LNCaP clone FGC (cell line): ENCODE results near the gene CHST13.
"Not testable (repeated sequence)": the region's sequence is repeated elsewhere in the genome, so short reads cannot be mapped to it uniquely, and the experiment has no call there.

Experiments
- DNase-seq: peaks from one replicate; pipeline ENCODE4 v3.0.0-alpha.2; 2011; ENCODE audit warnings: low read depth
- H3K4me3 ChIP-seq: 2 replicates; pipeline ENCODE4 v1.5.1; 2011; ENCODE audit warnings: mild to moderate bottlenecking, low read depth, low read length, control low read depth
- TF ChIP-seq, protein P1 (sequence below): IDR thresholded peaks from 2 replicates; pipeline ENCODE4 v1.5.1; 2012; ENCODE audit warnings: mild to moderate bottlenecking; ENCODE audit not compliant: control insufficient read depth, insufficient read depth; ENCODE audit errors: extremely low read depth

CHST13 gene

GRCh38 chr3:126529585-126530170 is 5.7 kb downstream of the CHST13 start:
- no peak for DNase-seq
- TF ChIP-seq, protein P1, sequence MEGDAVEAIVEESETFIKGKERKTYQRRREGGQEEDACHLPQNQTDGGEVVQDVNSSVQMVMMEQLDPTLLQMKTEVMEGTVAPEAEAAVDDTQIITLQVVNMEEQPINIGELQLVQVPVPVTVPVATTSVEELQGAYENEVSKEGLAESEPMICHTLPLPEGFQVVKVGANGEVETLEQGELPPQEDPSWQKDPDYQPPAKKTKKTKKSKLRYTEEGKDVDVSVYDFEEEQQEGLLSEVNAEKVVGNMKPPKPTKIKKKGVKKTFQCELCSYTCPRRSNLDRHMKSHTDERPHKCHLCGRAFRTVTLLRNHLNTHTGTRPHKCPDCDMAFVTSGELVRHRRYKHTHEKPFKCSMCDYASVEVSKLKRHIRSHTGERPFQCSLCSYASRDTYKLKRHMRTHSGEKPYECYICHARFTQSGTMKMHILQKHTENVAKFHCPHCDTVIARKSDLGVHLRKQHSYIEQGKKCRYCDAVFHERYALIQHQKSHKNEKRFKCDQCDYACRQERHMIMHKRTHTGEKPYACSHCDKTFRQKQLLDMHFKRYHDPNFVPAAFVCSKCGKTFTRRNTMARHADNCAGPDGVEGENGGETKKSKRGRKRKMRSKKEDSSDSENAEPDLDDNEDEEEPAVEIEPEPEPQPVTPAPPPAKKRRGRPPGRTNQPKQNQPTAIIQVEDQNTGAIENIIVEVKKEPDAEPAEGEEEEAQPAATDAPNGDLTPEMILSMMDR: no peak
- no peak overlapping the region for H3K4me3 ChIP-seq

DNA sequence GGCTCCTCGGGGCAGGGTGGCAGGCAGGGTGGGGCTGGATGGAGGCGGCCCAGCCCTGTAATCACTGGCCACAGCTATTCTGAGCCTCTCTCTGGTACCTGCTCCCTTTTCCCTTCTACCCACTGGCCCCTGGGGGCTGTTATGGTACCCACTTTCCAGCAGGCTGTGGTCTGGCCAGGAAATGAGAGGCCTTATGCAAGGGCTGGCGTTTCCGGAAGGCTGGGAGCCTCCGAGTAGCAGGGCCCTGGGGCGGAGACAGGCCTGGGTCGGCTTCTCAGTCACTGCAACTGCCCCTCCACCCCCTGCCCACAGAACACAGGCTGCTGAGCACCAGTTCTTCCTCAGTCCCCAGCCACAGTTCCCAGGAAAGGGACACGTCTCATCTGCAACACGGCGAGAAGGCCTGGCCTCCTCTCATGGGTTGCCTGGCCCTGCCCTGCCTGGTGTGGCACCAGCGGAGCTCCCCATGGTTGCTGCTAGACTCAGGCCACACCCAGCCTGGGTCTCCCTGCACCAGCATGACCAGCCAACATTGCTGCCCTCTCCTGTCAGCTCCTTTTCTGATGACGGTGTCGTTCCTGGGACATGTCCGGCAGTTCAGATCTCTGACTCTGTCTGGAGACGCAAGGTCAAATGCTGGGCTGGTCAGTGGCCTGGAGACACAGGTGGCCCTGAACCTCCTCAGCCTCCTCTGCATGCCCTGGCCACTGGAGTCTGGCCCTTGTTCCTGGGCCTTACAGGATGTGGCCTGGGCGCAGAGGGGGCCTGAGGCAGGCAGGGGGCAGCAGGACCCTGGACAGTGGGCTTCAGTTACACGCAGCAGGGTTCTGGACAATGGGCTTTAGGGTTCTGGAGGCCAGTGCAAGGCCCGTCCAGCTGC is 6.5 kb downstream of the CHST13 start:
- DNase-seq: no peak
- TF ChIP-seq, protein P1: no peak
- no peak overlapping the region for H3K4me3 ChIP-seq

- H3K4me3 ChIP-seq: no peak overlapping the region
- DNase-seq: no peak
- TF ChIP-seq, protein P1: no peak
Observed at GRCh38 chr3:126531051-126531330, 7.0 kb downstream of the CHST13 start.

DNA sequence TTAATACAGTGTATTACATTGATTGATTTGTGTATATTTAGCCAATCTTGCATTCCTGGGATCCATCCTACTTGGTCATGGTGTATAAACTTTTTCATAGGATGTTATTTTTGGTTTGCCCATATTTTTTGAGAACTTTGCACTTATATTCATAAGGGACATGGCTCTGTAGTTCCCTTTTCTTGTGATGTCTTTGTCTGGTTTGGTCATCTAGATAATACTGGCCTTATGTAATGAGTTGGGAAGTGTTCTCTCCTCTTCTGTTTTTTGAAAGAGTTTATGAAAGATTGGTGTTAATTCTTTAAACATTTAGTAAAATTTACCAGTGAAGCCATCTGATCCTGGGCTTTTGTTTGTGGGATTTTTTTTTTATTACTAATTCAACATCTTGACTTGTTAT is 9.6 kb downstream of the CHST13 start:
- TF ChIP-seq, protein P1: no peak
- DNase-seq: no peak

GRCh38 chr3:126534716-126535115 is 10.8 kb downstream of the CHST13 start:
- H3K4me3 ChIP-seq, DNase-seq: not testable (repeated sequence)

More for the DNA sequence above, 9.6 kb downstream of the CHST13 start:
- H3K4me3 ChIP-seq: no peak overlapping the region

DNA sequence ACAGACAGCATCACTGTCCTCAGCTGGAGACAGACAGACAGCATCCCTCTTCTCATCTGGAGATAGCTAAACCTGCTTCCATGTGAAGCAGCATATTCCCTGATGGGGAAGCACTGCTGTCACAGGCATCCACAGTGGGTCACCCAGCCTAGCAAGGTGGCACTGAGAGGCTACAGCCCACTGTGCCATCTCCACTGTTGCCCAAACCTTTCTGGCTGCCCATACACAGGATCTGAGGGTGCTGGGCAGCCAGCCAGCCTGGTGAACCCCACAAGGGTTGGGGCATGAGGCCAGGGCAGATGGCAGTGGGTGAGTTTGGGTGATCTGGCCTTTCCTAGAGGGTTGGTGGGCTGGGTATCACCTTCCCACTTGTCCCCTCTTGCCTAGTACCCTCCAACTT is 11.7 kb downstream of the CHST13 start:
- TF ChIP-seq, protein P1: no peak
- H3K4me3 ChIP-seq: no peak overlapping the region
- no peak for DNase-seq

DNA sequence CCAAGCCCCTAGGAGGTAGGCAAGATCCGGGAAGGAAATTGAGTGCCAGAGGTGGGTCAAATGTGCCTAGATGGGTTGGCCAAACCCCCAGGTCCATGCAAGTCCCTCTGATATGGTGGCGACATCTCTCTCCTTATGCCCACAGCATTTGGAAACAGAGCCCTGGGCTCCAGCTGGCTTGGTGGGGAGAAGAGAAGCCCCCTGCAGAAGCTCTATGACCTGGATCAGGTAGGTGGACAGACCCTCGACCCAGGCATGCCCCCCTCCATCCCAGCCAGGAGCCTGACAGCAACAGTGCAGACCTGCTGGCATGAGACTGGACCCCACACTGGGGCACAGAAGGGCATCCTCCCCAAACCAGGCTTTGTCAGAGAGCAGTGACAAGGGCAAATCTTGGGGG is 12.2 kb downstream of the CHST13 start:
- DNase-seq: no peak
- H3K4me3 ChIP-seq: no peak overlapping the region
- TF ChIP-seq, protein P1: no peak
